Keratinocyte (primary cell): Measurements from ENCODE around the gene SCUBE2. TPM values are rescaled to one million over a fixed set of nuclear protein-coding genes. Genes with fewer than 3 reads are reported as not detected.

Experiments
- DNase-seq: peaks from one replicate; pipeline ENCODE4 v3.0.0-alpha.2; 2011; ENCODE audit warnings: low read depth, missing footprints, low spot score
- FAIRE-seq: peaks from 2 replicates; lab custom pipeline; 2011; peaks lifted over from hg19 to GRCh38; lab: Jason Lieb, UNC
- H2AFZ ChIP-seq: 2 replicates; pipeline ENCODE4 v1.6.0; 2012; ENCODE audit warnings: low read length, control low read depth, inconsistent platforms; ENCODE audit not compliant: control insufficient read depth
- H3K27ac ChIP-seq: 2 replicates; pipeline ENCODE4 v1.5.1; 2011; ENCODE audit warnings: low read length; ENCODE audit not compliant: control insufficient read depth, insufficient read depth
- H3K27me3 ChIP-seq: 3 replicates; pipeline ENCODE4 v1.6.0; 2011; ENCODE audit warnings: low read length; ENCODE audit not compliant: control insufficient read depth, insufficient read depth; ENCODE audit errors: extremely low read depth
- H3K36me3 ChIP-seq, 2 experiments: 2 replicates in 1 of 2; 3 replicates in 1 of 2; pipeline ENCODE4 v1.5.1; 2011; ENCODE audit warnings: low read length in 2 of 2, mild to moderate bottlenecking in 1 of 2; ENCODE audit not compliant: control insufficient read depth in 2 of 2, insufficient read depth in 2 of 2; ENCODE audit errors: extremely low read depth in 1 of 2
- H3K4me1 ChIP-seq: 3 replicates; pipeline ENCODE4 v1.5.1; 2011; ENCODE audit warnings: low read length; ENCODE audit not compliant: control insufficient read depth, insufficient read depth; ENCODE audit errors: extremely low read depth
- H3K4me2 ChIP-seq: 3 replicates; pipeline ENCODE4 v1.6.0; 2011; ENCODE audit warnings: low read depth, low read length; ENCODE audit not compliant: control insufficient read depth, insufficient read depth; ENCODE audit errors: extremely low read depth
- H3K4me3 ChIP-seq, 3 experiments: fragments of 200-600 bp in 1 of 3; sonication (generic) in 1 of 3; 2 replicates in 2 of 3; 3 replicates in 1 of 3; pipeline ENCODE4 v1.5.1; 2011 to 2016; ENCODE audit warnings: low read length in 3 of 3, mild to moderate bottlenecking in 3 of 3, control low read depth in 2 of 3, inconsistent platforms in 1 of 3, low read depth in 1 of 3, mixed read lengths in 1 of 3, mixed run types in 1 of 3, moderate library complexity in 1 of 3; ENCODE audit not compliant: control insufficient read depth in 2 of 3, insufficient read depth in 2 of 3; ENCODE audit errors: extremely low read depth in 1 of 3
- H3K79me2 ChIP-seq: 2 replicates; pipeline ENCODE4 v1.6.0; 2012; ENCODE audit warnings: low read length; ENCODE audit not compliant: control insufficient read depth, insufficient read depth
- H3K9ac ChIP-seq: 3 replicates; pipeline ENCODE4 v1.6.0; 2011; ENCODE audit warnings: low read length; ENCODE audit not compliant: control insufficient read depth, insufficient read depth; ENCODE audit errors: extremely low read depth
- H3K9me1 ChIP-seq: 3 replicates; pipeline ENCODE4 v1.6.0; 2011; ENCODE audit warnings: low read length; ENCODE audit not compliant: control insufficient read depth, insufficient read depth; ENCODE audit errors: extremely low read depth
- H3K9me3 ChIP-seq: 2 replicates; pipeline ENCODE4 v1.5.1; 2012; ENCODE audit warnings: low read depth, low read length; ENCODE audit not compliant: control insufficient read depth
- H4K20me1 ChIP-seq: 3 replicates; pipeline ENCODE4 v1.6.0; 2011; ENCODE audit warnings: low read length; ENCODE audit not compliant: control insufficient read depth, insufficient read depth; ENCODE audit errors: extremely low read depth
- EZH2 ChIP-seq: IDR thresholded peaks from one replicate; pipeline ENCODE4 v1.6.1; 2012; ENCODE audit warnings: inconsistent platforms, mild to moderate bottlenecking, low read length, moderate library complexity
- dilution Hi-C: fragments of 300-500 bp; cut with MboI; formaldehyde crosslinking; loops from one replicate; pipeline ENCODE4 v1.7.0; 2020; ENCODE audit warnings: low sequenced_read_pairs; ENCODE audit not compliant: extremely low pct_ligation_motif_present
- polyA plus RNA-seq, 5 experiments: library from polyadenylated mRNA; depleted of rRNA in 3 of 5; stranded (reverse) in 3 of 5; stranded (forward) in 1 of 5; unstranded in 1 of 5; fragments of >200 nt; gene quantifications; 1 replicate in 1 of 5; 2 replicates in 3 of 5; 3 replicates in 1 of 5; pipeline versions ENCODE4 v1.2.1 to v1.2.3, GENCODE V29; 2011 to 2012; ENCODE audit warnings: missing spikeins in 2 of 5, low read depth in 1 of 5, low replicate concordance in 1 of 5
- TF ChIP-seq, protein P1 (sequence below), 3 experiments: IDR thresholded peaks in 1 of 3; conservative IDR thresholded peaks in 1 of 3; optimal IDR thresholded peaks in 1 of 3; 2 replicates in 2 of 3; 3 replicates in 1 of 3; pipeline versions ENCODE3 to v1.5.1; 2011; ENCODE audit warnings: low read length in 3 of 3, mild to moderate bottlenecking in 3 of 3, moderate library complexity in 2 of 3, control low read depth in 1 of 3, inconsistent platforms in 1 of 3; ENCODE audit not compliant: insufficient read depth in 2 of 3; ENCODE audit errors: extremely low read depth in 1 of 3

SCUBE2 gene
- polyA plus RNA-seq, 1 donor (not counting 4 experiments of a cell fraction or from before 2014, with no cell fraction given), result 1.5 TPM

GRCh38 chr11:9071692-9072091 is 19.7 kb downstream of the SCUBE2 start:
- TF ChIP-seq, protein P1, sequence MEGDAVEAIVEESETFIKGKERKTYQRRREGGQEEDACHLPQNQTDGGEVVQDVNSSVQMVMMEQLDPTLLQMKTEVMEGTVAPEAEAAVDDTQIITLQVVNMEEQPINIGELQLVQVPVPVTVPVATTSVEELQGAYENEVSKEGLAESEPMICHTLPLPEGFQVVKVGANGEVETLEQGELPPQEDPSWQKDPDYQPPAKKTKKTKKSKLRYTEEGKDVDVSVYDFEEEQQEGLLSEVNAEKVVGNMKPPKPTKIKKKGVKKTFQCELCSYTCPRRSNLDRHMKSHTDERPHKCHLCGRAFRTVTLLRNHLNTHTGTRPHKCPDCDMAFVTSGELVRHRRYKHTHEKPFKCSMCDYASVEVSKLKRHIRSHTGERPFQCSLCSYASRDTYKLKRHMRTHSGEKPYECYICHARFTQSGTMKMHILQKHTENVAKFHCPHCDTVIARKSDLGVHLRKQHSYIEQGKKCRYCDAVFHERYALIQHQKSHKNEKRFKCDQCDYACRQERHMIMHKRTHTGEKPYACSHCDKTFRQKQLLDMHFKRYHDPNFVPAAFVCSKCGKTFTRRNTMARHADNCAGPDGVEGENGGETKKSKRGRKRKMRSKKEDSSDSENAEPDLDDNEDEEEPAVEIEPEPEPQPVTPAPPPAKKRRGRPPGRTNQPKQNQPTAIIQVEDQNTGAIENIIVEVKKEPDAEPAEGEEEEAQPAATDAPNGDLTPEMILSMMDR (optimal IDR thresholded peaks at IDR 0.05 in 1 of 3, IDR thresholded peaks at IDR 0.05 in 1 of 3, conservative IDR thresholded peaks at IDR 0.05 in 1 of 3; ENCODE audit: extremely low read depth in 1 of 3, insufficient read depth in 2 of 3, low read length in 3 of 3), result no peak
- no peak for TF ChIP-seq EZH2
- Histone ChIP-seq H3K9ac (no peak overlapping the region), H2AFZ (no peak overlapping the region), H3K4me3 (no peak overlapping the region), H3K27me3 (no peaks in the 10 kb centered on the region), H3K9me1 (no peaks in the 10 kb centered on the region), H3K4me1 (peaks cover 23% of the 10 kb centered on the region), H3K79me2 (no peaks in the 10 kb centered on the region), H4K20me1 (no peaks in the 10 kb centered on the region), H3K9me3 (no peaks in the 10 kb centered on the region), H3K36me3 (no peaks in the 10 kb centered on the region), H3K27ac (no peak overlapping the region), H3K4me2 (no peak overlapping the region)
- dilution Hi-C loops, result no loop called here
- DNase-seq (no peak), FAIRE-seq (no peak)

GRCh38 chr11:9070749-9071491 is 20.5 kb downstream of the SCUBE2 start:
- no peaks in the 10 kb centered on the region for H3K9me1 ChIP-seq
- H3K36me3 ChIP-seq, result no peaks in the 10 kb centered on the region
- H3K27ac ChIP-seq, result no peak overlapping the region
- no peaks in the 10 kb centered on the region for H3K9me3 ChIP-seq
- dilution Hi-C loops, result no loop called here
- no peak overlapping the region for H2AFZ ChIP-seq
- H3K27me3 ChIP-seq, result no peaks in the 10 kb centered on the region
- no peak overlapping the region for H3K9ac ChIP-seq
- H3K4me3 ChIP-seq, result no peak overlapping the region
- H3K4me1 ChIP-seq, result peaks cover 15% of the 10 kb centered on the region
- H3K4me2 ChIP-seq, result no peak overlapping the region
- no peaks in the 10 kb centered on the region for H4K20me1 ChIP-seq
- TF ChIP-seq, protein P1 (optimal IDR thresholded peaks at IDR 0.05 in 1 of 3, IDR thresholded peaks at IDR 0.05 in 1 of 3, conservative IDR thresholded peaks at IDR 0.05 in 1 of 3; ENCODE audit: extremely low read depth in 1 of 3, insufficient read depth in 2 of 3, low read length in 3 of 3), result no peak
- no peak for TF ChIP-seq EZH2
- H3K79me2 ChIP-seq, result no peaks in the 10 kb centered on the region
- DNase-seq (no peak), FAIRE-seq (peak; percentile 34)
